WTC11 (cell line): ENCODE results near the gene FAM177A1. TPM values are rescaled to one million over a fixed set of nuclear protein-coding genes. Genes with fewer than 3 reads are reported as not detected.

Experiments
- total RNA-seq: library from RNA; stranded (reverse); gene quantifications from 3 replicates; pipeline ENCODE4 v1.2.3, GENCODE V29; 2021

The FAM177A1 gene
- total RNA-seq, 1 experiment from 2014 or later, result 44.7 TPM

Other genes starting within 250 kb of the FAM177A1 start
- 17.1 to 28.2 TPM (median 21.2 TPM) in 3 replicates for gene BAZ1A, start 170.9 kb upstream of the FAM177A1 start, total RNA-seq
- 54.0 to 57.0 TPM (median 55.1 TPM) in 3 replicates for gene SRP54, start 63.3 kb upstream of the FAM177A1 start, total RNA-seq
- 31.2 to 33.8 TPM (median 31.6 TPM) in 3 replicates for gene PPP2R3C, start 75.7 kb downstream of the FAM177A1 start, total RNA-seq
- gene PRORP, start 76.3 kb downstream of the FAM177A1 start, total RNA-seq, result 33.6 to 44.1 TPM (median 36.7 TPM) in 3 replicates
- gene PSMA6, start 246.1 kb downstream of the FAM177A1 start, total RNA-seq, result 197 to 215 TPM (median 210 TPM) in 3 replicates